Adrenal gland (tissue), 12 donors: ENCODE results near the gene KCNRG. TPM values are rescaled to one million over a fixed set of nuclear protein-coding genes. Genes with fewer than 3 reads are reported as not detected.

Source experiments
- DNase-seq, 7 donors: peaks; one replicate each; pipeline ENCODE4 v3.0.0-alpha.2; 2019 to 2020
- H3K27ac ChIP-seq, 5 donors: fragments of 200-600 bp; sonication (generic) in 4 of 5; 1 replicate in 3 of 5; 2 replicates in 2 of 5; pipeline versions ENCODE4 v1.5.1 to v1.8.0; 2016 to 2020; ENCODE audit warnings: mild to moderate bottlenecking in 1 of 5
- H3K27me3 ChIP-seq: fragments of 200-600 bp; 2 replicates; pipeline ENCODE4 v1.8.0; 2021
- H3K36me3 ChIP-seq, 2 donors: fragments of 200-600 bp; replicated peaks in 1 of 2; 1 replicate in 1 of 2; 2 replicates in 1 of 2; pipeline versions ENCODE4 v1.5.1 to v1.8.0; 2018 to 2022
- H3K4me1 ChIP-seq, 2 donors: fragments of 200-600 bp; replicated peaks in 1 of 2; 1 replicate in 1 of 2; 2 replicates in 1 of 2; pipeline versions ENCODE4 v1.5.1 to v1.8.0; 2018 to 2021
- H3K4me3 ChIP-seq, 4 donors: fragments of 200-600 bp; sonication (generic) in 3 of 4; one replicate each; pipeline ENCODE4 v1.5.1; 2016 to 2018
- H3K9me3 ChIP-seq, 3 donors: fragments of 200-600 bp; sonication (generic) in 1 of 3; replicated peaks in 1 of 3; 1 replicate in 2 of 3; 2 replicates in 1 of 3; pipeline versions ENCODE4 v1.5.1 to v1.8.0; 2016 to 2021
- CTCF ChIP-seq, 6 experiments: fragments of 450-650 bp in 4 of 6; fragments of 200-600 bp in 2 of 6; sonication (generic) in 1 of 6; IDR thresholded peaks; 1 replicate in 5 of 6; 2 replicates in 1 of 6; pipeline versions ENCODE4 v1.5.1 to v1.8.0; 2016 to 2021; ENCODE audit warnings: antibody characterized with exemption in 6 of 6, mild to moderate bottlenecking in 2 of 6, moderate library complexity in 1 of 6
- POLR2A ChIP-seq, 2 donors: fragments of 450-650 bp; IDR thresholded peaks; one replicate each; pipeline ENCODE4 v1.6.1; 2017; ENCODE audit warnings: antibody characterized with exemption in 2 of 2, mild to moderate bottlenecking in 2 of 2, moderate library complexity in 1 of 2
- WGBS, 4 donors: extraction: QIAGEN DNeasy Blood & Tissue Kit in 2 of 4; methylation state at CpG; one replicate each; pipeline versions ENCODE4 v1.1.5 to v1.1.7; 2013 to 2017; 5-methylcytosine and 5-hydroxymethylcytosine counted together
- intact Hi-C, 2 donors: fragments of 100-400 bp; cut with DNase I; formaldehyde crosslinking; loops; one replicate each; pipeline versions ENCODE4 v1.14.1 to v1.15.0; 2022 to 2023
- polyA plus RNA-seq, 3 donors: library from polyadenylated mRNA; stranded (reverse); fragments of 200-250 nt in 2 of 3; fragments of 350-450 nt in 1 of 3; fragmentation: Illumina TruSeq in 1 of 3; extraction: RNeasy Lipid Tissue Mini Kit (QIAGEN cat#74804) in 1 of 3; gene quantifications; one replicate each; pipeline ENCODE4 v1.2.3, GENCODE V29; 2013 to 2014
- total RNA-seq, 9 donors: library from RNA; depleted of rRNA in 4 of 9; stranded (reverse); fragments of >200 nt in 4 of 9; fragments of 120-200 nt in 1 of 9; fragmentation: NEBNext Ultra II Directional in 1 of 9; extraction: Animal tissue kit (Norgen Biotek cat#: 25700) in 1 of 9; gene quantifications; one replicate each; pipeline versions ENCODE4 v1.1.0 to v1.2.4, GENCODE V29; 2013 to 2023
- donor health status: healthy with polysubstance abuse.
- donor health status: Bipolar disorder and iron deficiency.
- donor health status: DM: yes; HTN: yes; CAD: no.
- donor health status: DM: no; HTN: no; CAD: no.
- donor health status: DM: no; HTN: no; CAD: no.
- donor health status: DM: yes; HTN: yes; CAD: no.

KCNRG gene
- total and polyA plus RNA-seq, 12 donors: 0.14 to 2.8 (median 0.59) TPM; not detected in 1

GRCh38 chr13:49996161-49996915, 18.9 kb upstream of the KCNRG start:
- peak overlapping the region in 3 of 4 donors; percentile 69 to 89 (median 83) for H3K4me3 ChIP-seq
- TF ChIP-seq POLR2A (IDR thresholded peaks at IDR 0.05) (peak; percentile 78 to 80), CTCF (IDR thresholded peaks at IDR 0.05) (peak in 1 of 6 experiments; percentile 12)
- WGBS, 4 donors: 0 to 1% (median 0%) methylated on average over 27 to 58 of the region's 68 CpGs
- no peaks in the 10 kb centered on the region for H3K9me3 ChIP-seq
- peaks cover 0 to 18% of the 10 kb centered on the region in 2 donors for H3K36me3 ChIP-seq
- peaks cover 17 to 42% of the 10 kb centered on the region in 2 donors for H3K4me1 ChIP-seq
- peak; percentile 93 to 95 (median 94) for DNase-seq
- no peaks in the 10 kb centered on the region for H3K27me3 ChIP-seq
- peak overlapping the region; percentile 93 to 100 (median 95) for H3K27ac ChIP-seq
- intact Hi-C loops: loop anchor here in 1 of 2 donors (10.0 kb wide), 1 partner anchor 88 kb away; no protein-coding TSS in a partner anchor

- peak; percentile 86 to 96 (median 91) for DNase-seq
- Histone ChIP-seq H3K27me3 (no peaks in the 10 kb centered on the region), H3K9me3 (no peaks in the 10 kb centered on the region), H3K36me3 (peaks cover 0 to 18% of the 10 kb centered on the region in 2 donors), H3K4me1 (peaks cover 23 to 50% of the 10 kb centered on the region in 2 donors), H3K4me3 (peak within 1 kb of the TSS; percentile 69 to 94 (median 88)), H3K27ac (peak within 1 kb of the TSS; percentile 99 to 100 (median 100))
- intact Hi-C loops: loop anchor here in 1 of 2 donors (10.0 kb wide), 1 partner anchor 88 kb away; no protein-coding TSS in a partner anchor
- TF ChIP-seq POLR2A (IDR thresholded peaks at IDR 0.05) (peak; percentile 60 to 67), CTCF (IDR thresholded peaks at IDR 0.05) (peak; percentile 51 to 82 (median 70))
- 1 to 2% (median 1%) methylated on average over 20 to 55 of the region's 56 CpGs for WGBS, 4 donors
These were observed 18.0 kb upstream of the KCNRG start, which contains the start of gene TRIM13 for GRCh38 chr13:49996951-49997895. TRIM13 (plus strand) TSS chr13:49997042; CDS start chr13:50011941, 14,899 bp downstream.

- Histone ChIP-seq H3K27ac (peak overlapping the region in 3 of 5 donors; percentile 99 to 100 (median 100)), H3K9me3 (no peaks in the 10 kb centered on the region), H3K27me3 (no peaks in the 10 kb centered on the region), H3K4me1 (peaks cover 23 to 50% of the 10 kb centered on the region in 2 donors), H3K4me3 (peak overlapping the region in 3 of 4 donors; percentile 68 to 94 (median 92)), H3K36me3 (peaks cover 0 to 18% of the 10 kb centered on the region in 2 donors)
- WGBS, 4 donors: 11 to 17% (median 14%) methylated on average over 4 of the region's 4 CpGs
- TF ChIP-seq POLR2A (IDR thresholded peaks at IDR 0.05): no peak
- no peak for TF ChIP-seq CTCF (IDR thresholded peaks at IDR 0.05)
- no peak for DNase-seq
- intact Hi-C loops: loop anchor here in 1 of 2 donors (10.0 kb wide), 1 partner anchor 87 kb away; no protein-coding TSS in a partner anchor
These were observed 17.3 kb upstream of the KCNRG start for GRCh38 chr13:49997955-49998354.
